Measurements from ENCODE around the gene CD300LB. TPM values are rescaled to one million over a fixed set of nuclear protein-coding genes. Genes with fewer than 3 reads are reported as not detected.

The CD300LB gene
- total RNA-seq, 2 experiments from 2014 or later: not detected

- POLR2A ChIA-PET: no interaction called here
- CTCF ChIA-PET: interaction anchor here (1.0 kb wide), 1 partner anchor 14 kb away, joined by 4 read pairs; no protein-coding TSS in a partner anchor
Observed at GRCh38 chr17:74552037-74552436, 20.8 kb upstream of the CD300LB start.

GRCh38 chr17:74550602-74551001 lies 19.3 kb upstream of the CD300LB start:
- ChIA-PET CTCF (no interaction called here), POLR2A (no interaction called here)

- CTCF ChIA-PET: no interaction called here
- POLR2A ChIA-PET: no interaction called here
Observed at GRCh38 chr17:74549343-74549742, 18.1 kb upstream of the CD300LB start.

GRCh38 chr17:74547736-74548135 lies 16.5 kb upstream of the CD300LB start:
- POLR2A ChIA-PET: no interaction called here
- CTCF ChIA-PET: no interaction called here

- POLR2A ChIA-PET: no interaction called here
- CTCF ChIA-PET: no interaction called here
Observed at GRCh38 chr17:74547264-74547663, 16.0 kb upstream of the CD300LB start.

GRCh38 chr17:74546586-74546985 lies 15.3 kb upstream of the CD300LB start:
- CTCF ChIA-PET: no interaction called here
- POLR2A ChIA-PET: interaction anchor here (0.5 kb wide), 1 partner anchor 94 kb away, joined by 3 read pairs; no protein-coding TSS in a partner anchor

- POLR2A ChIA-PET: no interaction called here
- CTCF ChIA-PET: no interaction called here
Observed at GRCh38 chr17:74545843-74546230, 14.6 kb upstream of the CD300LB start, which contains the start of gene CD300C. Gene CD300C, minus strand, starts transcription at chr17:74546115. Its CDS starts 333 bp downstream, at chr17:74545782.

GRCh38 chr17:74544991-74545842 lies 13.9 kb upstream of the CD300LB start:
- ChIA-PET POLR2A (no interaction called here), CTCF (no interaction called here)

- ChIA-PET POLR2A (no interaction called here), CTCF (interaction anchor here (0.5 kb wide), 1 partner anchor 125 kb away, joined by 4 read pairs; no protein-coding TSS in a partner anchor)
Observed at GRCh38 chr17:74543891-74544760, 12.9 kb upstream of the CD300LB start.

- ChIA-PET POLR2A (no interaction called here), CTCF (no interaction called here)
Observed at GRCh38 chr17:74543406-74543805, 12.1 kb upstream of the CD300LB start.

GRCh38 chr17:74542727-74543383 lies 11.6 kb upstream of the CD300LB start:
- CTCF ChIA-PET: no interaction called here
- POLR2A ChIA-PET: no interaction called here

GRCh38 chr17:74542166-74542565 lies 10.9 kb upstream of the CD300LB start:
- ChIA-PET CTCF (no interaction called here), POLR2A (no interaction called here)

GRCh38 chr17:74541176-74542111 lies 10.2 kb upstream of the CD300LB start:
- ChIA-PET CTCF (no interaction called here), POLR2A (no interaction called here)

- POLR2A ChIA-PET: no interaction called here
- CTCF ChIA-PET: no interaction called here
Observed at GRCh38 chr17:74539281-74539820, 8.1 kb upstream of the CD300LB start.

- CTCF ChIA-PET: no interaction called here
- POLR2A ChIA-PET: no interaction called here
Observed at GRCh38 chr17:74536890-74537289, 5.6 kb upstream of the CD300LB start.

GRCh38 chr17:74532115-74532514 lies 840 bp upstream of the CD300LB start:
- CTCF ChIA-PET: interaction anchor here (0.6 to 2.2 kb wide), 3 partner anchors 13 to 163 kb away, joined by 3 to 20 read pairs (median 11); partner anchors contain the start of gene GPR142
- POLR2A ChIA-PET: no interaction called here

GRCh38 chr17:74530831-74531150 lies 484 bp downstream of the CD300LB start:
- POLR2A ChIA-PET: no interaction called here
- CTCF ChIA-PET: interaction anchor here (0.8 to 1.1 kb wide), 2 partner anchors 152 to 162 kb away, joined by 3 to 4 read pairs; no protein-coding TSS in a partner anchor

- ChIA-PET POLR2A (no interaction called here), CTCF (interaction anchor here (0.9 to 1.4 kb wide), 3 partner anchors 38 to 161 kb away, joined by 3 to 5 read pairs (median 4); partner anchors contain the start of gene CD300H)
Observed at GRCh38 chr17:74529243-74529642, 2.0 kb downstream of the CD300LB start.

Data from activated CD8-positive, alpha-beta memory T cell treated with anti-CD3 and anti-CD28 coated beads for 36 hours (primary cell).